Memory B cell (primary cell): ENCODE results near the gene GLIS2.

ENCODE experiments used
- ATAC-seq: fragments of 150-1000 bp; cut with Tn5 transposase; 2 replicates; pipeline ENCODE4 v1.10.0; 2021; ENCODE audit warnings: low read depth, mild to moderate bottlenecking, moderate library complexity
- DNase-seq, 2 donors: peaks; one replicate each; pipeline ENCODE4 v3.0.0; 2022; ENCODE audit warnings: low spot score in 2 of 2
- H3K27ac Mint-ChIP-seq: one replicate; pipeline ENCODE4 v1.8.0; 2022; ENCODE audit warnings: mild to moderate bottlenecking, moderate library complexity, mixed read lengths
- H3K27me3 Mint-ChIP-seq: one replicate; pipeline ENCODE4 v1.8.0; 2022; ENCODE audit warnings: mixed read lengths
- H3K36me3 Mint-ChIP-seq: one replicate; pipeline ENCODE4 v1.8.0; 2022; ENCODE audit warnings: mild to moderate bottlenecking, mixed read lengths
- H3K4me1 Mint-ChIP-seq: one replicate; pipeline ENCODE4 v1.8.0; 2022; ENCODE audit warnings: mixed read lengths
- H3K4me3 Mint-ChIP-seq: one replicate; pipeline ENCODE4 v1.8.0; 2022; ENCODE audit warnings: mild to moderate bottlenecking, moderate library complexity, mixed read lengths
- H3K9me3 Mint-ChIP-seq: one replicate; pipeline ENCODE4 v1.8.0; 2022; ENCODE audit warnings: mixed read lengths

Gene GLIS2

GRCh38 chr16:4309102-4309832 lies 6.6 kb upstream of the GLIS2 start:
- Mint-ChIP-seq H3K9me3 (no peaks in the 10 kb centered on the region), H3K36me3 (no peaks in the 10 kb centered on the region), H3K27ac (no peak overlapping the region), H3K4me1 (peaks cover 16% of the 10 kb centered on the region), H3K27me3 (peaks cover 3% of the 10 kb centered on the region), H3K4me3 (peak overlapping the region; percentile 29)
- ATAC-seq, result peak; percentile 5
- no peak for DNase-seq

GRCh38 chr16:4309833-4310266 lies 6.0 kb upstream of the GLIS2 start:
- ATAC-seq, result peak; percentile 34
- peaks cover 7% of the 10 kb centered on the region for H3K27me3 Mint-ChIP-seq
- no peak overlapping the region for H3K27ac Mint-ChIP-seq
- no peaks in the 10 kb centered on the region for H3K9me3 Mint-ChIP-seq
- peak; percentile 71 to 73 for DNase-seq
- peaks cover 1% of the 10 kb centered on the region for H3K36me3 Mint-ChIP-seq
- peaks cover 20% of the 10 kb centered on the region for H3K4me1 Mint-ChIP-seq
- no peak overlapping the region for H3K4me3 Mint-ChIP-seq

- Mint-ChIP-seq H3K4me1 (peaks cover 9% of the 10 kb centered on the region), H3K4me3 (peak overlapping the region; percentile 93), H3K9me3 (no peaks in the 10 kb centered on the region), H3K27ac (no peak overlapping the region), H3K36me3 (peaks cover 1% of the 10 kb centered on the region), H3K27me3 (peaks cover 9% of the 10 kb centered on the region)
- ATAC-seq, result no peak
- no peak for DNase-seq
Observed at GRCh38 chr16:4313563-4314531, 2.0 kb upstream of the GLIS2 start.

GRCh38 chr16:4314532-4315185 lies 1.2 kb upstream of the GLIS2 start:
- DNase-seq (no peak), ATAC-seq (no peak)

GRCh38 chr16:4316108-4316863 lies 419 bp downstream of the GLIS2 start:
- DNase-seq (no peak), ATAC-seq (no peak)
- Mint-ChIP-seq H3K9me3 (no peaks in the 10 kb centered on the region), H3K36me3 (peaks cover 1% of the 10 kb centered on the region), H3K4me1 (peaks cover 14% of the 10 kb centered on the region), H3K4me3 (peak overlapping the region; percentile 41), H3K27ac (no peak overlapping the region), H3K27me3 (peaks cover 9% of the 10 kb centered on the region)

More at GRCh38 chr16:4314532-4315185, 1.2 kb upstream of the GLIS2 start:
- Mint-ChIP-seq H3K27ac (peak overlapping the region; percentile 58), H3K9me3 (no peaks in the 10 kb centered on the region), H3K4me3 (peak overlapping the region; percentile 93), H3K27me3 (peaks cover 9% of the 10 kb centered on the region), H3K4me1 (peaks cover 14% of the 10 kb centered on the region), H3K36me3 (peaks cover 1% of the 10 kb centered on the region)

- ATAC-seq (no peak), DNase-seq (no peak)
- no peak overlapping the region for H3K27ac Mint-ChIP-seq
- peaks cover 14% of the 10 kb centered on the region for H3K4me1 Mint-ChIP-seq
- H3K36me3 Mint-ChIP-seq, result peaks cover 1% of the 10 kb centered on the region
- H3K9me3 Mint-ChIP-seq, result no peaks in the 10 kb centered on the region
- peaks cover 9% of the 10 kb centered on the region for H3K27me3 Mint-ChIP-seq
- no peak overlapping the region for H3K4me3 Mint-ChIP-seq
Observed at GRCh38 chr16:4316864-4317531, 1.1 kb downstream of the GLIS2 start.

GRCh38 chr16:4317532-4318450 lies 1.9 kb downstream of the GLIS2 start:
- H3K27ac Mint-ChIP-seq, result no peak overlapping the region
- no peaks in the 10 kb centered on the region for H3K9me3 Mint-ChIP-seq
- DNase-seq, result no peak
- peaks cover 9% of the 10 kb centered on the region for H3K27me3 Mint-ChIP-seq
- peak overlapping the region; percentile 25 for H3K4me3 Mint-ChIP-seq
- H3K4me1 Mint-ChIP-seq, result peaks cover 14% of the 10 kb centered on the region
- peaks cover 1% of the 10 kb centered on the region for H3K36me3 Mint-ChIP-seq
- ATAC-seq, result no peak

- peaks cover 1% of the 10 kb centered on the region for H3K36me3 Mint-ChIP-seq
- H3K27me3 Mint-ChIP-seq, result peaks cover 9% of the 10 kb centered on the region
- DNase-seq (no peak), ATAC-seq (no peak)
- H3K4me3 Mint-ChIP-seq, result no peak overlapping the region
- H3K4me1 Mint-ChIP-seq, result peaks cover 14% of the 10 kb centered on the region
- H3K27ac Mint-ChIP-seq, result no peak overlapping the region
- no peaks in the 10 kb centered on the region for H3K9me3 Mint-ChIP-seq
Observed at GRCh38 chr16:4318451-4318910, 2.6 kb downstream of the GLIS2 start.

GRCh38 chr16:4318967-4319366 lies 3.1 kb downstream of the GLIS2 start:
- H3K4me1 Mint-ChIP-seq, result peaks cover 14% of the 10 kb centered on the region
- H3K27ac Mint-ChIP-seq, result no peak overlapping the region
- no peak overlapping the region for H3K4me3 Mint-ChIP-seq
- no peak for ATAC-seq
- DNase-seq, result no peak
- peaks cover 1% of the 10 kb centered on the region for H3K36me3 Mint-ChIP-seq
- H3K9me3 Mint-ChIP-seq, result no peaks in the 10 kb centered on the region
- H3K27me3 Mint-ChIP-seq, result peaks cover 9% of the 10 kb centered on the region

- ATAC-seq (peak; percentile 91), DNase-seq (peak; percentile 66 to 69)
- H3K27ac Mint-ChIP-seq, result no peak overlapping the region
- H3K4me3 Mint-ChIP-seq, result peak overlapping the region; percentile 59
- no peaks in the 10 kb centered on the region for H3K36me3 Mint-ChIP-seq
- H3K27me3 Mint-ChIP-seq, result peaks cover 2% of the 10 kb centered on the region
- no peaks in the 10 kb centered on the region for H3K9me3 Mint-ChIP-seq
- peaks cover 8% of the 10 kb centered on the region for H3K4me1 Mint-ChIP-seq
Observed at GRCh38 chr16:4319454-4320421, 3.9 kb downstream of the GLIS2 start.

GRCh38 chr16:4320571-4321137 lies 4.8 kb downstream of the GLIS2 start:
- Mint-ChIP-seq H3K9me3 (no peaks in the 10 kb centered on the region), H3K27ac (no peak overlapping the region), H3K36me3 (no peaks in the 10 kb centered on the region), H3K4me3 (no peak overlapping the region), H3K4me1 (peaks cover 11% of the 10 kb centered on the region), H3K27me3 (peaks cover 2% of the 10 kb centered on the region)
- DNase-seq (no peak), ATAC-seq (no peak)
